ACC112 (cell line): ENCODE results near the gene FAN1.

Experiments used
- H2AFZ ChIP-seq: fragments of 200-600 bp; sonication (generic); one replicate; pipeline ENCODE4 v1.6.0; 2017; ENCODE audit warnings: antibody characterized with exemption, low read length; ENCODE audit not compliant: unreplicated experiment
- H3K27ac ChIP-seq: fragments of 200-600 bp; sonication (generic); 2 replicates; pipeline ENCODE4 v1.5.1; 2014; ENCODE audit warnings: low read depth, mild to moderate bottlenecking, antibody characterized with exemption, low read length, moderate library complexity
- H3K27me3 ChIP-seq: fragments of 200-600 bp; sonication (generic); 2 replicates; pipeline ENCODE4 v1.6.1; 2014; ENCODE audit warnings: mild to moderate bottlenecking, antibody characterized with exemption, low read length, moderate library complexity, mixed read lengths; ENCODE audit not compliant: insufficient read depth
- H3K36me3 ChIP-seq: fragments of 200-600 bp; sonication (generic); 2 replicates; pipeline ENCODE4 v1.6.1; 2016; ENCODE audit warnings: mild to moderate bottlenecking, antibody characterized with exemption, low read length, moderate library complexity, mixed read lengths; ENCODE audit not compliant: insufficient read depth
- H3K4me1 ChIP-seq: fragments of 200-600 bp; sonication (generic); one replicate; pipeline ENCODE4 v1.6.1; 2016; ENCODE audit warnings: low read length, mixed read lengths; ENCODE audit not compliant: insufficient read depth, unreplicated experiment, control insufficient read depth
- H3K4me3 ChIP-seq: fragments of 200-600 bp; sonication (generic); 2 replicates; pipeline ENCODE4 v1.5.1; 2014; ENCODE audit warnings: mild to moderate bottlenecking, low read depth, low read length
- H3K79me2 ChIP-seq: fragments of 200-600 bp; sonication (generic); one replicate; pipeline ENCODE4 v1.6.0; 2016; ENCODE audit warnings: low read length; ENCODE audit not compliant: control insufficient read depth, unreplicated experiment, insufficient read depth

The FAN1 gene

GRCh38 chr15:30984542-30984941, 80.8 kb downstream of the FAN1 start:
- peak overlapping the region; percentile 18; the same call in 1 of the 2 replicates for H3K4me3 ChIP-seq
- peaks cover 8% of the 10 kb centered on the region for H3K79me2 ChIP-seq
- H3K4me1 ChIP-seq, result peaks cover 16% of the 10 kb centered on the region
- H3K36me3 ChIP-seq, result peaks cover 14% of the 10 kb centered on the region; the same call in 1 of the 2 replicates
- H2AFZ ChIP-seq, result no peak overlapping the region
- no peak overlapping the region for H3K27ac ChIP-seq
- no peaks in the 10 kb centered on the region for H3K27me3 ChIP-seq

- Histone ChIP-seq H2AFZ (no peak overlapping the region), H3K79me2 (peaks cover 14% of the 10 kb centered on the region), H3K27ac (no peak overlapping the region), H3K36me3 (peaks cover 9% of the 10 kb centered on the region; the same call in 1 of the 2 replicates), H3K4me3 (peak overlapping the region; percentile 18; the same call in 1 of the 2 replicates), H3K4me1 (peaks cover 21% of the 10 kb centered on the region), H3K27me3 (no peaks in the 10 kb centered on the region)
These were observed 81.4 kb downstream of the FAN1 start for GRCh38 chr15:30985081-30985531.

DNA sequence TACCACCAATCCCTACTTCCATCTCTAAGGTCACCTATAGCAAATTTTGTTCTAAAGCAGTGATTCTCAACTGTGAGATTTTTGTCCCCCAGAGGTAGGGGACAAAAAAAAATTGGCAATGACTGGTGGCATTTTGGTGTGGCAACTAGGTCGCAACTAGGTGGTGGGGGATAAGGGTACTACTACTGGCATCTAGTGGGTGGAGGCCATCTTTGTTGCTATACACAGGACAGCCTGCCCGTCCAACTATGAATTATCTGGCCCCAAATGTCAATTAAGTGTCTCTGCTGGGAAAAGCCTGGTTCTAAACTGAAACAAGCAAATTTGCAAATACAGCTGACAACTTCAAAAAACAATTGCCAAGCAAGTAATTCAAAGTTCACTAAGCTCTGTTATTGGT, 86.3 kb downstream of the FAN1 start:
- H3K4me1 ChIP-seq, result peaks cover 16% of the 10 kb centered on the region
- H3K79me2 ChIP-seq, result peaks cover 22% of the 10 kb centered on the region
- H3K36me3 ChIP-seq, result 0 out of 2 replicates have a peak, but pooled peaks cover 7% of the 10 kb centered on the region
- H2AFZ ChIP-seq, result peak overlapping the region; percentile 90
- no peak overlapping the region for H3K27ac ChIP-seq
- peak overlapping the region; percentile 100 for H3K4me3 ChIP-seq
- H3K27me3 ChIP-seq, result no peaks in the 10 kb centered on the region

- Histone ChIP-seq H3K36me3 (0 out of 2 replicates have a peak, but pooled peaks cover 7% of the 10 kb centered on the region), H3K27me3 (no peaks in the 10 kb centered on the region), H3K4me1 (peaks cover 12% of the 10 kb centered on the region), H3K4me3 (peak overlapping the region; percentile 100), H2AFZ (peak overlapping the region; percentile 90), H3K79me2 (peaks cover 22% of the 10 kb centered on the region), H3K27ac (peak overlapping the region; percentile 67)
These were observed 86.9 kb downstream of the FAN1 start for GRCh38 chr15:30990446-30991254.

DNA sequence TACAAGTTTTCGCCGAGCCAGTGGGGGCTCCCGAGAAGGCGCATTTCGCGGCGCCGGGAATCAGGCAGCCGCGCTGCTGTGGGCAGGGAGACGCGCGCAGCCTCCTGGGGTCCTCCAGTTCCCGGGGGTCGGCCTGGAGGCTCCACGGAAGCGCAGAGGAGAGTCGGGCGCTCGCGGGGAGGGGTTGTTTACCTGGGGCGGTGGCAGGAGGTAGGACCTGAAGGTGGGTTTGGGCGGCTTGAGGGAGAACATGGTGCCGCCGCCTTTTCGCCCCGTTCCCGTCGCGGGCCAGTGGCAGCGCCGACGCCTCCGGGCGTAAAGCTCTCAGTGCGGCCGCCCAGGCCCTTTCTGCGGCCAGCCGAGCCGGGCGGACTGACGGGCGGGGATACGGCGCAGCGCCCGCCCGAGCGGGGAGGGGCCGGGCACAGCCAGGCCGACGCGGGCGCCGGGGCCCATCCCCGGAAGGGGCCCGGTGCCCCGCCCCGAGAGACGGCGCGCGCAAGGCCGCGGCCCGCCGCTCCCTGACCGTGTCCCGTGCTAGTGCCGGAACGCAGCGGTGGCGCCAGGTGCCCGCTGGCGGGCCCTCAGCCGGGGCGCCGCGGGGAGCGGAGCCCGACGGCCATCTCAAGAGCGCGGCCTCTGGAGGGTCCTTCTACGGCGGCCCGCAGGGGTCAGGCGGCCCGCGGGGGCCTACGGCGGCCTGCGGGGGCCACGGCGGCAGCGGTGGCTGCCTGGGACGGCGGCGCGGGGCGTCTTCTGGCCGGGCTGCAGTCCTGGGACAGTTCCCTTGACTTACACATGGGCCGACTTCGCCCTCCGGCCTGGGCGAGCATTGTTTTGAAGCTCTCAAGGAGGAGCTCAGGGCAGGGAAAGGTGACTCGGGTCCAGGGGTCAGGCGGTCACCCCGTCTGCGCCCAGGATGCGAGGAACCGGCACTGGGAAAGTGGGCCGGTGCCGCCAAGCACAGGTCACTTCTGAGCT, 87.8 kb downstream of the FAN1 start, which contains the start of gene MTMR10:
Gene MTMR10 (minus strand): TSS at position 374 of the 981 bp plus-strand sequence. CDS start 122 bp downstream, at position 252.
- Histone ChIP-seq H3K27me3 (no peaks in the 10 kb centered on the region), H3K79me2 (peaks cover 22% of the 10 kb centered on the region), H3K4me3 (peak within 1 kb of the TSS; percentile 100), H3K27ac (peak within 1 kb of the TSS; percentile 67), H3K36me3 (0 out of 2 replicates have a peak, but pooled peaks cover 6% of the 10 kb centered on the region), H3K4me1 (peaks cover 12% of the 10 kb centered on the region), H2AFZ (peak within 1 kb of the TSS; percentile 90)

- H3K36me3 ChIP-seq, result no peaks in the 10 kb centered on the region
- peak overlapping the region; percentile 67; the same call in 1 of the 2 replicates for H3K27ac ChIP-seq
These were observed 88.6 kb downstream of the FAN1 start for GRCh38 chr15:30992249-30992864.

More at GRCh38 chr15:30992249-30992864, 88.6 kb downstream of the FAN1 start:
- Histone ChIP-seq H3K27me3 (no peaks in the 10 kb centered on the region), H2AFZ (peak overlapping the region; percentile 90), H3K4me3 (peak overlapping the region; percentile 100), H3K4me1 (peaks cover 12% of the 10 kb centered on the region), H3K79me2 (peaks cover 17% of the 10 kb centered on the region)
